AG10803 (cell line): ENCODE measurements around the gene NR4A1.

Source experiments
- DNase-seq: peaks from one replicate; pipeline ENCODE4 v3.0.0; 2010; ENCODE audit warnings: low read depth
- H3K4me3 ChIP-seq: 2 replicates; pipeline ENCODE4 v1.5.1; 2011; ENCODE audit warnings: mild to moderate bottlenecking, low read length, control low read depth
- TF ChIP-seq, protein P1 (sequence below): conservative IDR thresholded peaks from 2 replicates; pipeline ENCODE4 v1.5.1; 2011; ENCODE audit warnings: mild to moderate bottlenecking, low read length, control low read depth, inconsistent platforms

NR4A1 gene

DNA sequence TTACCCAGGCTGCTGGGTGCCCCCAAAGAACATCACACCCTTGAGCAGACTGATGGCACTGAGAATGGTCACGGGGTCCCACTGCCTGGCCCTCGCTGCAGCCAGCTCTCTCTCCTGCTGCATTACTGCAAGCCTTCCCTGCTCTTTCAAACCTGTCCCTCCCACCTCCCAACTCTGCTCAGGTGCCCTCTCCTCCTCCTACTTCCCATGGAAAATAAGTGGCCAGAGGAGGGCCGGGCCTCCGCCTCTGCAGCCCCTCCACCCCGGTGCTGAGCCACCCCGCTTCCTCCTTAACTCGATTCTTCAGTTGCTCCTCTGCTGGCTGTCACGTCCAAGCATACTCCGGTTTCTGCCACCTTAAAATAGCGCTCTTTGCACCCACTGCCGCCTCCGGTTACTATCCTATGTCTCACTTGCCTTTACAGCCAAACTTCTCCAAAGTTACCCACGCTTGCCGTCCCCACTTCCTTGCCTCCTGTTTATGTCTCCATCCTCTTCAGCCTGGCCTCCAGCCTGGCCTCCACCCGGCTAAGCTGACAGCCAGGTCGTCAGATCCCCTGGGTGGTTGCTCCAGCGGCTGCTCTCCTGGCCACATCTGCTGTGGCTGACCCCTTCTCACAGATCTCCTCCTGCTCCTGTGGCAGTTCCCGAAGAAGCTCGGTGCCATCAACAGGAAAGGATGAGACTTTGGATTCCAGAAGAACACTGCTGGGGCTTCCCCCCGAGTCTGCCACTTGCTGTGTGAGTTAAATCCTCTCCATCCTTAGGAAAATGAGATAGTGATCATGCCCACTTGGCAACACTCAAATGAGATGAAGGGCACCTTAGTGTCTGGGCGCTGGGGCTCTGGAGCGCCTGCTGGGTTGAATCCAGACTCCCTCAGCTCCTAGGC is 35.9 kb downstream of the NR4A1 start:
- H3K4me3 ChIP-seq = no peak overlapping the region
- no peak for DNase-seq
- TF ChIP-seq, protein P1, sequence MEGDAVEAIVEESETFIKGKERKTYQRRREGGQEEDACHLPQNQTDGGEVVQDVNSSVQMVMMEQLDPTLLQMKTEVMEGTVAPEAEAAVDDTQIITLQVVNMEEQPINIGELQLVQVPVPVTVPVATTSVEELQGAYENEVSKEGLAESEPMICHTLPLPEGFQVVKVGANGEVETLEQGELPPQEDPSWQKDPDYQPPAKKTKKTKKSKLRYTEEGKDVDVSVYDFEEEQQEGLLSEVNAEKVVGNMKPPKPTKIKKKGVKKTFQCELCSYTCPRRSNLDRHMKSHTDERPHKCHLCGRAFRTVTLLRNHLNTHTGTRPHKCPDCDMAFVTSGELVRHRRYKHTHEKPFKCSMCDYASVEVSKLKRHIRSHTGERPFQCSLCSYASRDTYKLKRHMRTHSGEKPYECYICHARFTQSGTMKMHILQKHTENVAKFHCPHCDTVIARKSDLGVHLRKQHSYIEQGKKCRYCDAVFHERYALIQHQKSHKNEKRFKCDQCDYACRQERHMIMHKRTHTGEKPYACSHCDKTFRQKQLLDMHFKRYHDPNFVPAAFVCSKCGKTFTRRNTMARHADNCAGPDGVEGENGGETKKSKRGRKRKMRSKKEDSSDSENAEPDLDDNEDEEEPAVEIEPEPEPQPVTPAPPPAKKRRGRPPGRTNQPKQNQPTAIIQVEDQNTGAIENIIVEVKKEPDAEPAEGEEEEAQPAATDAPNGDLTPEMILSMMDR = no peak

DNA sequence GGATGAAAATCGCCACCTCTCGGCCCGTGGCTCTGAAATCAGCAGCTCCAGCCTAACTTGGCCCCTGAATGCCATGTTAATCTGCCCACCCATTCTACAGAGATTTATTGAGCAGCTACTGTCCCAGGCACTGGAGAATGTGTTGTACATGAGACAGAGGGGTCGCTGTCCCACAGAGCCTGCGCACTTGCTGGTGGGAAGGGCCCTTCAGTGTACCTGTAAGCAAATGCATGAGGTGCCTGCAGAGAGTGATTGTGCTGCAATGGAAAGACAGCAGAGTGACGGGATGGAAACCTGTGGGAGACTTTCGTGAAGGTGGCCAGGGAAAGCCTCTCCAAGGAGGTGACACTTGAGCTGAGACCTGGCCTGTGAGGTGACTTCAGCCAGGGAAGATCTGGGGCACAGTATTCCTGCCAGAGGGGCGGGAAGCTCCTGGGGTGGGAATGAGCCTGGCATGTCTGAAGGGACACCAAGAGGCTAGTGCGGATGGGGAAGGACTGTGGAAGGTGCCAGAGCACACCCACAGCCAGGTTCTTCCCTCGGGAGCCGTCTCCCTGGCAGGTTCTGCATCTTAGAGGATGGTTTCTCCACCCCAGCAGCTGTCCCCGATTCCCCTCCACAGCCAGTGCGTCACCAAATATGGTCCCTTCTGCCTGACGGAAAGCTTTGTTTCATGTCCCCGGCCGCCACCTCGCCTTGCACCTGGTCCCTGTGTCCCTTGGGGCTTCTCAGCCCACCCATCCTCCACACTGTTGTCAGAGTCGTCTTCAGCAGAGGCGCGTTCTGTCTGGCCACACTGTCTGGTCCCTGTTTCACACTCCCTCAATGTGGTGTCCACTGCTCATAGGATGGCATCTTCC is 36.9 kb downstream of the NR4A1 start:
- TF ChIP-seq, protein P1 = no peak
- DNase-seq = no peak
- H3K4me3 ChIP-seq = no peak overlapping the region

GRCh38 chr12:52089491-52089890 is 38.2 kb downstream of the NR4A1 start:
- TF ChIP-seq, protein P1 = no peak
- no peak for DNase-seq
- no peak overlapping the region for H3K4me3 ChIP-seq

GRCh38 chr12:52090291-52090690 is 39.0 kb downstream of the NR4A1 start:
- TF ChIP-seq, protein P1 = no peak
- no peak for DNase-seq
- no peak overlapping the region for H3K4me3 ChIP-seq

DNA sequence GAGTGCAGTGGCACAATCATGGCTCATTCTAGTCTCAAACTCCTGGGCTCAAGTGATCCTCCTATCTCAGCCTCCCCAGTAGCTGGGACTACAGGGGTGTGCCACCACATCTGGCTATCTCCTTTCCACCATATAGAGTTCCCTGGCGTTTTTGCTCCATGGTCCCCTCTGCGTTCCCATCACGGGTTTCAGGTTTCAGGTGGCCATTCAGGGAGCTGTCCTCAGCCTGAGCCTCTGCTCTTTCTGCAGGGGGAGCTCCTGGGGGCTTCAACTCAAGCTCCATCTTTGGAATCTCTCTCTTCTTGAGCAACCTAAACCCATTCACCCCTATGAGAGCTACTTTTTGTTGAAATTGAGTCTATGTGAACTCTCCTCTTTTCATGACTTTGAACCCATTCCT is 39.8 kb downstream of the NR4A1 start:
- DNase-seq = no peak
- no peak overlapping the region for H3K4me3 ChIP-seq
- TF ChIP-seq, protein P1 = no peak

DNA sequence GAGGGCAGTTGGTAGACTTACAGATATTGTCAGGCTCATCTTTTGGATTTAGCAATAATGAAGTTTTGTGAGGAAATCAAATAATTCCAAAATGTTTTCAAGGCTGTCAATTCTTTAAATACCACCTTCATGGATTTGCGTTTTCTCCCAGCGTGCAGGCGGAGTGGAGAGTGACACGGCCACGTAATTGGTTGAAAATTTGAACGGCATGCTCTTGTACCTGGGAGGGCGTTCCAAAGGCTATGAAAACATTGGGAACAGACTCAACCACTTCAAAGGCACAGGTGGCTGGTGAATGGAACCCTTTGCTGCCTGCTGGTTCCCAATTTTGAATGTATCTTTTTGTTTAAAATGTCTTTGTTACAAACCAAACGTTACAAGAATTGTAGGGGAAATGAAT is 40.6 kb downstream of the NR4A1 start:
- DNase-seq = no peak
- TF ChIP-seq, protein P1 = no peak
- no peak overlapping the region for H3K4me3 ChIP-seq

GRCh38 chr12:52093346-52093745 is 42.1 kb downstream of the NR4A1 start:
- H3K4me3 ChIP-seq = no peak overlapping the region
- TF ChIP-seq, protein P1 = no peak
- DNase-seq = no peak
